ENCODE measurements around the gene BET1. TPM values are rescaled to one million over a fixed set of nuclear protein-coding genes. Genes with fewer than 3 reads are reported as not detected.
A peak's percentile ranks its signal among the peaks of the same experiment; 100 is the strongest.

Gene BET1
- total RNA-seq, 1 donor = 48.3 TPM

DNA sequence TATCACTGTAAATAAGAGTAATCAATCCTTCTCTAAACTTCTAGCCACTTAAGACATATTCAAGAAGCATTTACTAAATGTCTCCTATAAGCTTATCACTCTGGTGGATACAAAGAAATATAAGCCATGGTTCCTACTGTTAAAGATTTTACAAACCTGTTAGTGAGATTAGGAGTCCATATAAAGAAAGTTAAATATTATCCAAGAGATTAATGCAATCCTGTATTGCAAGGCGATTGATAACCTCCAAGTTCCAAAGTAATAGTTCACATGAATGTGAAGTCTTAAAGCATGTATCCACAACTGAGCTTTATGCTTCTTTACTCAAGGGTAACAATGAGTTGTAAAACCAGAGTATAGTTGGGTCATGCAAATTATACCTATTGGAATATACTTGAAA, 12.6 kb upstream of the BET1 start:
- H3K4me3 ChIP-seq (ENCODE audit: low read depth, low read length) = no peak overlapping the region
- TF ChIP-seq, protein P1, sequence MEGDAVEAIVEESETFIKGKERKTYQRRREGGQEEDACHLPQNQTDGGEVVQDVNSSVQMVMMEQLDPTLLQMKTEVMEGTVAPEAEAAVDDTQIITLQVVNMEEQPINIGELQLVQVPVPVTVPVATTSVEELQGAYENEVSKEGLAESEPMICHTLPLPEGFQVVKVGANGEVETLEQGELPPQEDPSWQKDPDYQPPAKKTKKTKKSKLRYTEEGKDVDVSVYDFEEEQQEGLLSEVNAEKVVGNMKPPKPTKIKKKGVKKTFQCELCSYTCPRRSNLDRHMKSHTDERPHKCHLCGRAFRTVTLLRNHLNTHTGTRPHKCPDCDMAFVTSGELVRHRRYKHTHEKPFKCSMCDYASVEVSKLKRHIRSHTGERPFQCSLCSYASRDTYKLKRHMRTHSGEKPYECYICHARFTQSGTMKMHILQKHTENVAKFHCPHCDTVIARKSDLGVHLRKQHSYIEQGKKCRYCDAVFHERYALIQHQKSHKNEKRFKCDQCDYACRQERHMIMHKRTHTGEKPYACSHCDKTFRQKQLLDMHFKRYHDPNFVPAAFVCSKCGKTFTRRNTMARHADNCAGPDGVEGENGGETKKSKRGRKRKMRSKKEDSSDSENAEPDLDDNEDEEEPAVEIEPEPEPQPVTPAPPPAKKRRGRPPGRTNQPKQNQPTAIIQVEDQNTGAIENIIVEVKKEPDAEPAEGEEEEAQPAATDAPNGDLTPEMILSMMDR (IDR thresholded peaks at IDR 0.05; ENCODE audit: insufficient read depth, low read length) = no peak
- no peak for DNase-seq (ENCODE audit: low read depth)

DNA sequence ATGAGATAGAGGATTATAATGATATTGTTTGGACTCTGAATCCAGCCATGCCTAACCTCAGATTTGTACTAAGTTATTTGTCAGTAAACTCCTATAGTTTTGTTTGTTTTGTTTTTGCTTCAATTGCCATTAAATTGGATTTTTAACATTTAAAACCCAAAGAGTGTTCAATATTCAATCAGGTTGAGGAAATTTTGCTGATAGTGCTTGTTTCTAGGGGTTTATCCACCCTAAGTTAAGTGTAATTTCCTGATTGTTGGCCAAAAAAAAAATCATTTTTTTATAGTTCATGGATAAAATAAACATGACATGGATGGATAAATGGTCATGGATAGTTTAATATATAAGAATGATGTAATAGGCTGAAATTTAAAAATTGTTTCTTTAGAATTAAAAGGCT, 11.4 kb upstream of the BET1 start:
- no peak overlapping the region for H3K4me3 ChIP-seq (ENCODE audit: low read depth, low read length)
- TF ChIP-seq, protein P1 (IDR thresholded peaks at IDR 0.05; ENCODE audit: insufficient read depth, low read length) = no peak
- no peak for DNase-seq (ENCODE audit: low read depth)

DNA sequence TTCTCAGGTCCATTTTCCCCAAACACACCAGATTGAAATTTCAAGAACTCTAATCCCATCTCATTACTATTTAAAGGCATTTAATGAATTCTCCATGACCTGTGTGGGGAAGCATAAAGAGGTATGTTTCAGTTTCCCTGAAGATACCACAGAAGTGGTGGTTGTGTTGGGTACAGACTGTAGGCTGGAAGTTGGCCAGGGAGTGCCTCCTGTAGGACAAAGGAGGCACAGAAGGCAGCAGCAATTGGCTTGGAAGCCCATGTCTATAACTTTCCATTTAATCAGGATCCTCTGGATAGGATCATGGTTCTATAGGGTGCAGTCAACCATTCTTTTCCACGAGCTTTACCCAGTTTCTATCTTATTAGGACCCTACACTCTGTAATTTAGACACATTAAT, 8.6 kb upstream of the BET1 start:
- DNase-seq (ENCODE audit: low read depth) = no peak
- no peak overlapping the region for H3K4me3 ChIP-seq (ENCODE audit: low read depth, low read length)
- TF ChIP-seq, protein P1 (IDR thresholded peaks at IDR 0.05; ENCODE audit: insufficient read depth, low read length) = no peak

DNA sequence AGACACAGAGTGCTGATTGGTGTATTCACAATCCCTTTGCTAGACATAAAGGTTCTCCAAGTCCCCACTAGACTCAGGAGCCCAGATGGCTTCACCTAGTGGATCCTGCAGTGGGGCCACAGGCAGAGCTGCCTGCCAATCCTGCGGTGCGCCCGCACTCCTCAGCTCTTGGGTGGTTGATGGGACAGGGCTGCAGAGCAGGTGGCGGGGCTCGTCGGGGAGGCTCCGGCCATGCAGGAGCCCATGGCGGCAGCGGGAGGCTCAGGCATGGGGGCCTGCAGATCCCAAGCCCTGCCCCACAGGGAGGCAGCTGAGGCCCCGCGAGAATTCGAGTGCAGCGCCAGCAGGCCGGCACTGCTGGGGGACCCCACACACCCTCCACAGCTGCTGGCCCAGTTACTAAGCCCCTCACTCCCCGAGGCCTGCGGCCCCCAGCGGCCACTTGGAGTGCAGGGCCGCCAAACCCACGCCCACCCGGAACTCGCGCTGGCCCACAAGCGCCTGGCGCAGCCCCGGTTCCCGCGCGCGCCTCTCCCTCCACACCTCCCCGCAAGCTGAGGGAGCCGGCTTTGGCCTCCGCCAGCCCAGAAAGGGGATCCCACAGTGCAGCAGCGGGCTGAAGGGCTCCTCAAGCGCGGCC, 7.7 kb upstream of the BET1 start:
- DNase-seq (ENCODE audit: low read depth) = no peak
- TF ChIP-seq, protein P1 (IDR thresholded peaks at IDR 0.05; ENCODE audit: insufficient read depth, low read length) = no peak
- no peak overlapping the region for H3K4me3 ChIP-seq (ENCODE audit: low read depth, low read length)

DNA sequence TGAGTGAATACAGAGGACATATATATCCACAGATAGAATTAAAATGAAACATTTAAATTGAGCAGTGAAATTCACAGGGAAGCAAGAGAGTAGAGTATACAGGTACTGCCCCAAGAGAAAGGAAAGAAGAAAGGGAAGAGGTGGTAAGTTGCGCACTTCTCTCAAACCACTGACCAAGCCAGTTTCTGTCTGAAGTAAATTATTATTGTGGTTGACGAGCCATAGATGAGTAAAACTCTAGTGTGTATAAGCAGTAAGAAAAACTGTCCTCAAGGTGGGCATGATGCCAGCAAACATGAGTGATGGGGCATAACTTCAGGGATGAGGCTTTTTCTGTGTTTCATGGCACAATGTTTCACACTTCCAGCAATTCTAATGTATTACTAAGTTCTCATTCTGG, 4.4 kb upstream of the BET1 start:
- DNase-seq (ENCODE audit: low read depth) = no peak
- no peak overlapping the region for H3K4me3 ChIP-seq (ENCODE audit: low read depth, low read length)
- TF ChIP-seq, protein P1 (IDR thresholded peaks at IDR 0.05; ENCODE audit: insufficient read depth, low read length) = no peak

DNA sequence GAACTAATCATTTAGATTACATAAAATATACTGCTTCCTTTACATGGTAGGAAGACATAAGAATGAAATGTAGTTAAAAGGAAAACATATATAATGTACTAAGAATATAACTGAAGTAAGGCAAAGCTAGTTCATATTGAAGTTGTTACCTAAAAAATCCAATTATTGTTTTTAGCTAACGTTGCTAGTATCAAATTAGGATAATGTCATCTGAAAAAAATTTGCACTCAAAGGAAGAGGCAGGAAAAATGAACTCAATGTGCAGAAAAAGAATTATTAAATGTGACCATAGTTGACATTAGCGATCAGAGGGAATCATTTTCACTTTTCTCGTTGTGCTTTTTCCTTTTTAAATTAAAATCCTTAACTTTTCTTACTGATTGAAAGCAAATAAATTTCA, 1.6 kb upstream of the BET1 start:
- TF ChIP-seq, protein P1 (IDR thresholded peaks at IDR 0.05; ENCODE audit: insufficient read depth, low read length) = no peak
- no peak for DNase-seq (ENCODE audit: low read depth)
- no peak overlapping the region for H3K4me3 ChIP-seq (ENCODE audit: low read depth, low read length)

DNA sequence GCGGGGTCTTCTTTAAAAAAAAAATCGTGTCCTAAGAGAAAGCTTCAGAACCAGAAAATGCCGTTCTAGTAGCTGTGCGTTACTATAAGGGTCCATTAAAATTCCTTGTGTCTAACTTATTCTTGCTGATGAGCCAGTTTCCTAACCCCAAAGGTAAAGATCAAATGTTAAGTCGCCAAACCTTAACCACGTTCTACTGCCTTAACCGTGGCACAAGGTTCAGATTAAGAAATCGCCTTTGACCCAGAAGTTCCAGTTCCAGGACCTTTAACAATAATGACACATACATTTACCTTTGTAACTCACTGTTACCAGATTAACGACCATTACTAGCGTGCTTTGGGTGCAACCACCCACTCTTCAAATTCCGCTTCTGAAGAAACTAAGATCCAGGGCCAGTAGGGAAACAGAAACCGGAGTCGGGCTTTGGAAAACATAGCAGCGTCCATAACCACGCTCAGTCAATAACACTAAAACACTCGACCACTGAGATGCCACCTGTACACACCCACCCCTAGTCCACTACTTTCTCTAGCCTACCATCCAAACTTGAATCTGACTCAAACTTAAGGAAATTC, 620 bp downstream of the BET1 start:
- peak overlapping the region; percentile 91 for H3K4me3 ChIP-seq (ENCODE audit: low read depth, low read length)
- DNase-seq (ENCODE audit: low read depth) = peak; percentile 39
- TF ChIP-seq, protein P1 (IDR thresholded peaks at IDR 0.05; ENCODE audit: insufficient read depth, low read length) = no peak

Data from fibroblast of the aortic adventitia (primary cell).